Liver (tissue), 9 donors: ENCODE data around the gene IQSEC1. TPM values are rescaled to one million over a fixed set of nuclear protein-coding genes. Genes with fewer than 3 reads are reported as not detected.

ENCODE experiments used
- DNase-seq: peaks from one replicate; pipeline ENCODE4 v3.0.0-alpha.2; 2017; ENCODE audit warnings: low spot score
- H3K27ac ChIP-seq, 2 donors: one replicate each; pipeline ENCODE4 v1.7.0; 2013; ENCODE audit warnings: inconsistent platforms in 2 of 2, low read length in 2 of 2, control low read depth in 1 of 2, low read depth in 1 of 2, mild to moderate bottlenecking in 1 of 2
- H3K27me3 ChIP-seq, 4 donors: one replicate each; pipeline versions ENCODE4 v1.6.1 to v1.7.0; 2013; ENCODE audit warnings: low read length in 3 of 4, inconsistent platforms in 1 of 4, mild to moderate bottlenecking in 1 of 4, moderate library complexity in 1 of 4; ENCODE audit not compliant: control insufficient read depth in 4 of 4, insufficient read depth in 4 of 4
- H3K36me3 ChIP-seq, 4 donors: one replicate each; pipeline versions ENCODE4 v1.6.1 to v1.7.0; 2013; ENCODE audit warnings: low read length in 3 of 4, mild to moderate bottlenecking in 3 of 4, low read depth in 1 of 4, moderate library complexity in 1 of 4; ENCODE audit not compliant: control insufficient read depth in 4 of 4, insufficient read depth in 3 of 4
- H3K4me1 ChIP-seq, 4 donors: one replicate each; pipeline versions ENCODE4 v1.6.1 to v1.7.0; 2013; ENCODE audit warnings: low read length in 3 of 4, mild to moderate bottlenecking in 3 of 4, moderate library complexity in 1 of 4; ENCODE audit not compliant: control insufficient read depth in 4 of 4, insufficient read depth in 4 of 4
- H3K4me3 ChIP-seq, 3 donors: one replicate each; pipeline versions ENCODE4 v1.6.1 to v1.7.0; 2013; ENCODE audit warnings: low read length in 3 of 3, control low read depth in 1 of 3, low read depth in 1 of 3, mild to moderate bottlenecking in 1 of 3
- H3K9ac ChIP-seq, 2 donors: one replicate each; pipeline ENCODE4 v1.7.0; 2013; ENCODE audit warnings: low read length in 2 of 2, mild to moderate bottlenecking in 2 of 2, moderate library complexity in 2 of 2, control low read depth in 1 of 2, low read depth in 1 of 2
- H3K9me3 ChIP-seq, 4 donors: one replicate each; pipeline versions ENCODE4 v1.6.1 to v1.7.0; 2013; ENCODE audit warnings: low read length in 3 of 4; ENCODE audit not compliant: control insufficient read depth in 4 of 4
- ATF3 ChIP-seq: IDR thresholded peaks from 2 replicates; pipeline ENCODE4 v1.6.1; 2016; ENCODE audit warnings: antibody characterized with exemption
- EGR1 ChIP-seq, 2 donors: IDR thresholded peaks; 2 replicates each; pipeline ENCODE4 v1.6.1; 2016 to 2018; ENCODE audit warnings: antibody characterized with exemption in 2 of 2, low read depth in 2 of 2
- FOXA1 ChIP-seq: IDR thresholded peaks from 2 replicates; pipeline ENCODE4 v1.6.1; 2016; ENCODE audit warnings: antibody characterized with exemption
- FOXA2 ChIP-seq: IDR thresholded peaks from 2 replicates; pipeline ENCODE4 v1.6.1; 2016; ENCODE audit warnings: antibody characterized with exemption
- GABPA ChIP-seq, 2 donors: IDR thresholded peaks in 1 of 2; conservative IDR thresholded peaks in 1 of 2; 2 replicates each; pipeline ENCODE4 v1.6.1; 2016; ENCODE audit warnings: antibody characterized with exemption in 2 of 2, mild to moderate bottlenecking in 1 of 2, moderate library complexity in 1 of 2
- HNF4A ChIP-seq, 2 donors: conservative IDR thresholded peaks; 2 replicates each; pipeline ENCODE4 v1.6.1; 2016; ENCODE audit warnings: antibody characterized with exemption in 2 of 2, mild to moderate bottlenecking in 2 of 2
- HNF4G ChIP-seq: IDR thresholded peaks from 2 replicates; pipeline ENCODE4 v1.6.1; 2016; ENCODE audit warnings: antibody characterized with exemption
- JUND ChIP-seq, 2 donors: IDR thresholded peaks; 2 replicates each; pipeline ENCODE4 v1.6.1; 2016; ENCODE audit warnings: antibody characterized with exemption in 2 of 2
- NR2F2 ChIP-seq: IDR thresholded peaks from 2 replicates; pipeline ENCODE4 v1.6.1; 2016; ENCODE audit warnings: antibody characterized with exemption
- RAD21 ChIP-seq, 2 donors: IDR thresholded peaks; 2 replicates each; pipeline ENCODE4 v1.6.1; 2016; ENCODE audit warnings: antibody characterized with exemption in 2 of 2, mild to moderate bottlenecking in 2 of 2
- REST ChIP-seq: IDR thresholded peaks from 2 replicates; pipeline ENCODE4 v1.6.1; 2016; ENCODE audit warnings: antibody characterized with exemption, mild to moderate bottlenecking
- RXRA ChIP-seq, 2 donors: IDR thresholded peaks; 2 replicates each; pipeline ENCODE4 v1.6.1; 2017 to 2018; ENCODE audit warnings: antibody characterized with exemption in 2 of 2, mild to moderate bottlenecking in 1 of 2
- SP1 ChIP-seq: IDR thresholded peaks from 2 replicates; pipeline ENCODE4 v1.6.1; 2018; ENCODE audit warnings: antibody characterized with exemption, mild to moderate bottlenecking
- TAF1 ChIP-seq: conservative IDR thresholded peaks from 2 replicates; pipeline ENCODE4 v1.6.1; 2016; ENCODE audit warnings: antibody characterized with exemption, mild to moderate bottlenecking
- YY1 ChIP-seq: IDR thresholded peaks from 2 replicates; pipeline ENCODE4 v1.6.1; 2016; ENCODE audit warnings: antibody characterized with exemption, mild to moderate bottlenecking
- ZBTB33 ChIP-seq: IDR thresholded peaks from 2 replicates; pipeline ENCODE4 v1.6.1; 2016; ENCODE audit warnings: antibody characterized with exemption
- WGBS: extraction: QIAGEN DNeasy Blood & Tissue Kit; methylation state at CpG from one replicate; pipeline ENCODE4 v1.1.7; 2013; 5-methylcytosine and 5-hydroxymethylcytosine counted together
- polyA plus RNA-seq, 2 donors: library from polyadenylated mRNA; stranded (reverse) in 1 of 2; unstranded in 1 of 2; fragments of 200-250 nt in 1 of 2; fragments of >200 nt in 1 of 2; fragmentation: Nextera tagmentation in 1 of 2; extraction: Ambion mirVana in 1 of 2; gene quantifications; one replicate each; pipeline versions ENCODE4 v1.2.1 to v1.2.3, GENCODE V29; 2013 to 2015
- total RNA-seq, 2 donors: library from RNA; depleted of rRNA; stranded (reverse); fragments of >200 nt; gene quantifications; one replicate each; pipeline ENCODE4 v1.2.3, GENCODE V29; 2014
- TF ChIP-seq, protein P1 (sequence below): IDR thresholded peaks from 2 replicates; pipeline ENCODE4 v1.6.1; 2016; ENCODE audit warnings: antibody characterized with exemption
- TF ChIP-seq, protein P2 (sequence below): fragments of 150-350 bp; IDR thresholded peaks from 2 replicates; pipeline ENCODE4 v1.5.1; 2017; ENCODE audit warnings: improper control_type of control experiment, low read depth, low read length; ENCODE audit not compliant: missing input control
- donor health status: healthy.
- donor health status: healthy.
- donor health status: healthy.
- donor health status: healthy.
- donor health status: healthy.

Gene IQSEC1
- total and polyA plus RNA-seq, 4 donors: 12.7 to 56.0 (median 36.2) TPM

DNA sequence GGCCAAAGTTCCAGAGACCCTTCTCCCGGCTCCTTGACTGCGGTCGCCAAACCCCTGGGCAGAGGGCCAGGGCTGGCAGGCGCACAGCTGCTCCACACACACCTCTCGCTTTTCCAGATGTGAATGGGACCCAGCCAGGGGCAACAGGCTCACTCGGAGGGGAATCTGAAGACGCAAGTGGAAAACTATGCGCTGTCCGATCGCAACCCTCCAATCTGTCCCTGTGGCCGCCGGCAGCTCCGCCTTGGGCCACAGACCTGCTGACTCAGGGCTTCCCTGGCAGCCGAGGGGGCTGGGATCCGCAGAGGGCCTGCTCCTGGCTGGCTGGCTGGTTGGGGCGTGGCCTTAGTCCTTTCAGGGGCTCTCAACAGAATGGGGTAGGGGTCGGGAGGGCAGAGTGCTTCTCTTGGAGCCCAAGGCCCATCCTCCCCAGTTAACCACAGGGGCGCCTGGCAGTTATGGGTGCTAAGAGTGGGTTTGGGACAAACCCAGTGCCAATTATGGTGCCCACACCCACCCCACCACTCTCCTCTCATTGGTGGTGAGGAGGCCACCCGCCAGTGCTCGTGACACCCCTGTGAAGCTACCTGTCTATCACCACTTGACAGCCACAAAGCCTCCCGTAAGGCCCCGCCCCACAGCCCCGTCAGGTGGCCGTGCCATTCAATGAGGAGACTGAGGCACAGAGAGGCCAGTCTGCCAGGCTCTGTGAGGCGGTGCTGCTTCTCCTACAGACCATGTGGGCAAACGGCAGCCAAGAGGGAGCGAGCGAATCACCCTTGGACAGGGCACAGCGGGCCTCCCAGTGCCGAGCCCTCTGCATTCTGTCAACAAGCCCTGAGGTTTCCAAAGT is 53.8 kb downstream of the IQSEC1 start:
- TF ChIP-seq FOXA2: no peak
- H3K36me3 ChIP-seq: no peaks in the 10 kb centered on the region
- peaks cover 0 to 5% (median 3%) of the 10 kb centered on the region in 4 donors for H3K4me1 ChIP-seq
- no peak overlapping the region for H3K4me3 ChIP-seq
- no peaks in the 10 kb centered on the region for H3K27me3 ChIP-seq
- H3K9me3 ChIP-seq: no peaks in the 10 kb centered on the region
- 85% methylated on average over 30 of the region's 30 CpGs for WGBS
- H3K9ac ChIP-seq: no peak overlapping the region
- no peak for DNase-seq
- H3K27ac ChIP-seq: peak overlapping the region in 1 of 2 donors; percentile 7

DNA sequence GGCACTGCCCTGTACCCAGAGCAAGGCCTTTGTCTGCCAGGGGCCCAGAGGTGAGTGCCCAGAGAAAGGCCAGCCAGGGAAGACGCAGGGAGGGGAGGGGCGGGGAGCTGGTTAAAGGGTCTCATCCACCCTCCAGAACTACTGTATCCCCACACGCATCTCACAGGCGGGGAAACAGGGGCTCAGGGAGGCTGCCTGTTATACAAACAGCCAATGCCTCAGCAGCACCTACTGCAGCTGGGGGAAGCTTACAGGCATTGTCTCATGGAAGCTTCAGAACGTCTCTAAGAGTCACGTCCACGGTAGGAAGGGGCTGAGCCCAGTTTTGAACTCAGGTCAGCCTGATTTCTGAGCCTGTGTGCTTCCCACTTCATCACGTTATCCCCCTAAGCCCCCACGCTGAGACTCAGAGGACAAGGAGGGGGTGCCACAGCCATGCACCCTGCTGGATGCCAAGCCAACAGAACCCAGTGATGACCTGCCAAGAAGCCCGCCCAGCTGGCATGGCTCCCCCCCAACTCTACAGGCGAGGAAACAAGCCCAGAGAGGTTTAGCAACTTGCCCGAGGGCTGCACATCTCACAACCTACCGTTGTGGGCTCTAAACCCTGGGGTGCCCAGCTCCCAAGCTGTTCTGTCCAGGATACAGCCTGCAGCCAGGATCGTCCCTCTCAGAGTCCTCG is 54.5 kb downstream of the IQSEC1 start:
- H3K9me3 ChIP-seq: no peaks in the 10 kb centered on the region
- H3K4me1 ChIP-seq: peaks cover 0 to 5% (median 3%) of the 10 kb centered on the region in 4 donors
- peak overlapping the region in 1 of 2 donors; percentile 7 for H3K27ac ChIP-seq
- DNase-seq: no peak
- TF ChIP-seq RXRA (IDR thresholded peaks at IDR 0.05): no peak
- no peak for TF ChIP-seq FOXA1
- no peak for TF ChIP-seq HNF4G
- no peak for TF ChIP-seq REST
- no peak for TF ChIP-seq NR2F2
- TF ChIP-seq GABPA (IDR thresholded peaks at IDR 0.05 in 1 of 2, conservative IDR thresholded peaks at IDR 0.05 in 1 of 2): no peak
- no peak for TF ChIP-seq EGR1 (IDR thresholded peaks at IDR 0.05; ENCODE audit: low read depth in 2 of 2)
- TF ChIP-seq JUND (IDR thresholded peaks at IDR 0.05): no peak
- TF ChIP-seq SP1: no peak
- no peak for TF ChIP-seq ATF3
- no peak for TF ChIP-seq YY1
- no peak for TF ChIP-seq ZBTB33
- no peak for TF ChIP-seq HNF4A (conservative IDR thresholded peaks at IDR 0.05)
- TF ChIP-seq, protein P1, sequence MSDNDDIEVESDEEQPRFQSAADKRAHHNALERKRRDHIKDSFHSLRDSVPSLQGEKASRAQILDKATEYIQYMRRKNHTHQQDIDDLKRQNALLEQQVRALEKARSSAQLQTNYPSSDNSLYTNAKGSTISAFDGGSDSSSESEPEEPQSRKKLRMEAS: no peak
- TF ChIP-seq RAD21 (IDR thresholded peaks at IDR 0.05): no peak
- no peak for TF ChIP-seq TAF1
- no peak for TF ChIP-seq FOXA2
- TF ChIP-seq, protein P2, sequence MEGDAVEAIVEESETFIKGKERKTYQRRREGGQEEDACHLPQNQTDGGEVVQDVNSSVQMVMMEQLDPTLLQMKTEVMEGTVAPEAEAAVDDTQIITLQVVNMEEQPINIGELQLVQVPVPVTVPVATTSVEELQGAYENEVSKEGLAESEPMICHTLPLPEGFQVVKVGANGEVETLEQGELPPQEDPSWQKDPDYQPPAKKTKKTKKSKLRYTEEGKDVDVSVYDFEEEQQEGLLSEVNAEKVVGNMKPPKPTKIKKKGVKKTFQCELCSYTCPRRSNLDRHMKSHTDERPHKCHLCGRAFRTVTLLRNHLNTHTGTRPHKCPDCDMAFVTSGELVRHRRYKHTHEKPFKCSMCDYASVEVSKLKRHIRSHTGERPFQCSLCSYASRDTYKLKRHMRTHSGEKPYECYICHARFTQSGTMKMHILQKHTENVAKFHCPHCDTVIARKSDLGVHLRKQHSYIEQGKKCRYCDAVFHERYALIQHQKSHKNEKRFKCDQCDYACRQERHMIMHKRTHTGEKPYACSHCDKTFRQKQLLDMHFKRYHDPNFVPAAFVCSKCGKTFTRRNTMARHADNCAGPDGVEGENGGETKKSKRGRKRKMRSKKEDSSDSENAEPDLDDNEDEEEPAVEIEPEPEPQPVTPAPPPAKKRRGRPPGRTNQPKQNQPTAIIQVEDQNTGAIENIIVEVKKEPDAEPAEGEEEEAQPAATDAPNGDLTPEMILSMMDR: no peak
- no peaks in the 10 kb centered on the region for H3K36me3 ChIP-seq
- peak overlapping the region in 1 of 2 donors; percentile 2 for H3K9ac ChIP-seq
- 84% methylated on average over 15 of the region's 15 CpGs for WGBS
- no peak overlapping the region for H3K4me3 ChIP-seq
- H3K27me3 ChIP-seq: no peaks in the 10 kb centered on the region
